ENCODE results near the gene NECTIN2. TPM values are rescaled to one million over a fixed set of nuclear protein-coding genes. Genes with fewer than 3 reads are reported as not detected.
"Not testable (repeated sequence)": the region's sequence is repeated elsewhere in the genome, so short reads cannot be mapped to it uniquely, and the experiment has no call there.

NECTIN2 gene
- total RNA-seq, 1 donor from 2014 or later: 0.27 TPM

- Mint-ChIP-seq H3K4me1 (ENCODE audit: low read depth) (no peaks in the 10 kb centered on the region), H3K4me3 (ENCODE audit: low read depth) (no peak overlapping the region), H3K36me3 (ENCODE audit: low read depth) (no peaks in the 10 kb centered on the region), H3K9me3 (no peaks in the 10 kb centered on the region), H3K27me3 (ENCODE audit: low read depth) (no peaks in the 10 kb centered on the region), H3K27ac (no peak overlapping the region)
- no peak for DNase-seq (ENCODE audit: low spot score)
- intact Hi-C loops (cut with micrococcal nuclease): no loop called here
These were observed 23.9 kb upstream of the NECTIN2 start for GRCh38 chr19:44822177-44822576.

GRCh38 chr19:44822670-44823372 lies 23.3 kb upstream of the NECTIN2 start:
- Mint-ChIP-seq H3K27me3 (ENCODE audit: low read depth) (no peaks in the 10 kb centered on the region), H3K27ac (no peak overlapping the region), H3K4me1 (ENCODE audit: low read depth) (no peaks in the 10 kb centered on the region)

GRCh38 chr19:44823373-44823698 lies 22.8 kb upstream of the NECTIN2 start:
- no peak for DNase-seq (ENCODE audit: low spot score)
- Mint-ChIP-seq H3K9me3 (no peaks in the 10 kb centered on the region), H3K4me1 (ENCODE audit: low read depth) (no peaks in the 10 kb centered on the region), H3K27me3 (ENCODE audit: low read depth) (no peaks in the 10 kb centered on the region), H3K36me3 (ENCODE audit: low read depth) (no peaks in the 10 kb centered on the region), H3K27ac (no peak overlapping the region), H3K4me3 (ENCODE audit: low read depth) (no peak overlapping the region)
- intact Hi-C loops (cut with micrococcal nuclease): no loop called here

More at GRCh38 chr19:44822670-44823372, 23.3 kb upstream of the NECTIN2 start:
- intact Hi-C loops (cut with micrococcal nuclease): no loop called here
- DNase-seq (ENCODE audit: low spot score): no peak
- Mint-ChIP-seq H3K36me3 (ENCODE audit: low read depth) (no peaks in the 10 kb centered on the region), H3K4me3 (ENCODE audit: low read depth) (no peak overlapping the region), H3K9me3 (no peaks in the 10 kb centered on the region)

GRCh38 chr19:44824761-44825160 lies 21.3 kb upstream of the NECTIN2 start:
- Mint-ChIP-seq H3K27me3 (ENCODE audit: low read depth) (no peaks in the 10 kb centered on the region), H3K36me3 (ENCODE audit: low read depth) (no peaks in the 10 kb centered on the region), H3K27ac (no peak overlapping the region), H3K4me3 (ENCODE audit: low read depth) (no peak overlapping the region), H3K9me3 (no peaks in the 10 kb centered on the region), H3K4me1 (ENCODE audit: low read depth) (no peaks in the 10 kb centered on the region)
- no peak for DNase-seq (ENCODE audit: low spot score)
- intact Hi-C loops (cut with micrococcal nuclease): no loop called here

GRCh38 chr19:44832875-44833274 lies 13.2 kb upstream of the NECTIN2 start:
- H3K9me3 Mint-ChIP-seq; H3K27ac Mint-ChIP-seq; H3K4me1 Mint-ChIP-seq (ENCODE audit: low read depth); H3K4me3 Mint-ChIP-seq (ENCODE audit: low read depth); H3K36me3 Mint-ChIP-seq (ENCODE audit: low read depth); intact Hi-C loops (cut with micrococcal nuclease); H3K27me3 Mint-ChIP-seq (ENCODE audit: low read depth); DNase-seq (ENCODE audit: low spot score): not testable (repeated sequence)

GRCh38 chr19:44834399-44834798 lies 11.7 kb upstream of the NECTIN2 start:
- H3K4me3 Mint-ChIP-seq (ENCODE audit: low read depth); H3K9me3 Mint-ChIP-seq; H3K36me3 Mint-ChIP-seq (ENCODE audit: low read depth); DNase-seq (ENCODE audit: low spot score); H3K4me1 Mint-ChIP-seq (ENCODE audit: low read depth); H3K27me3 Mint-ChIP-seq (ENCODE audit: low read depth); intact Hi-C loops (cut with micrococcal nuclease); H3K27ac Mint-ChIP-seq: not testable (repeated sequence)

GRCh38 chr19:44839276-44839675 lies 6.8 kb upstream of the NECTIN2 start:
- H3K36me3 Mint-ChIP-seq (ENCODE audit: low read depth): no peaks in the 10 kb centered on the region
- H3K4me1 Mint-ChIP-seq (ENCODE audit: low read depth): no peaks in the 10 kb centered on the region
- no peak for DNase-seq (ENCODE audit: low spot score)
- H3K4me3 Mint-ChIP-seq (ENCODE audit: low read depth): no peak overlapping the region
- H3K27ac Mint-ChIP-seq: no peak overlapping the region
- no peaks in the 10 kb centered on the region for H3K9me3 Mint-ChIP-seq
- intact Hi-C loops (cut with micrococcal nuclease): no loop called here
- no peaks in the 10 kb centered on the region for H3K27me3 Mint-ChIP-seq (ENCODE audit: low read depth)

GRCh38 chr19:44840811-44841210 lies 5.3 kb upstream of the NECTIN2 start:
- intact Hi-C loops (cut with micrococcal nuclease): loop anchor here (10.0 kb wide), 1 partner anchor 146 kb away; the partner anchor contains the start of gene CEACAM16
- Mint-ChIP-seq H3K9me3 (no peaks in the 10 kb centered on the region), H3K27me3 (ENCODE audit: low read depth) (peaks cover 3% of the 10 kb centered on the region), H3K27ac (no peak overlapping the region), H3K4me1 (ENCODE audit: low read depth) (peaks cover 8% of the 10 kb centered on the region), H3K4me3 (ENCODE audit: low read depth) (no peak overlapping the region), H3K36me3 (ENCODE audit: low read depth) (no peaks in the 10 kb centered on the region)
- DNase-seq (ENCODE audit: low spot score): no peak

GRCh38 chr19:44841231-44841630 lies 4.9 kb upstream of the NECTIN2 start:
- Mint-ChIP-seq H3K36me3 (ENCODE audit: low read depth) (no peaks in the 10 kb centered on the region), H3K9me3 (no peaks in the 10 kb centered on the region), H3K4me1 (ENCODE audit: low read depth) (peaks cover 8% of the 10 kb centered on the region), H3K27me3 (ENCODE audit: low read depth) (peaks cover 5% of the 10 kb centered on the region), H3K4me3 (ENCODE audit: low read depth) (no peak overlapping the region), H3K27ac (no peak overlapping the region)
- DNase-seq (ENCODE audit: low spot score): no peak
- intact Hi-C loops (cut with micrococcal nuclease): loop anchor here (10.0 kb wide), 1 partner anchor 146 kb away; the partner anchor contains the start of gene CEACAM16

GRCh38 chr19:44845286-44845611 lies 848 bp upstream of the NECTIN2 start:
- DNase-seq (ENCODE audit: low spot score): no peak
- Mint-ChIP-seq H3K27ac (peak overlapping the region; percentile 64), H3K9me3 (no peaks in the 10 kb centered on the region), H3K36me3 (ENCODE audit: low read depth) (no peaks in the 10 kb centered on the region), H3K4me1 (ENCODE audit: low read depth) (peaks cover 15% of the 10 kb centered on the region), H3K27me3 (ENCODE audit: low read depth) (peaks cover 32% of the 10 kb centered on the region), H3K4me3 (ENCODE audit: low read depth) (peak overlapping the region; percentile 81)
- intact Hi-C loops (cut with micrococcal nuclease): loop anchor here (1.0 to 10.0 kb wide), 4 partner anchors 45 to 150 kb away; partner anchors contain the start of gene CEACAM16

GRCh38 chr19:44846455-44847143 lies 502 bp downstream of the NECTIN2 start:
- no peaks in the 10 kb centered on the region for H3K36me3 Mint-ChIP-seq (ENCODE audit: low read depth)
- H3K9me3 Mint-ChIP-seq: no peaks in the 10 kb centered on the region
- DNase-seq (ENCODE audit: low spot score): no peak
- H3K27ac Mint-ChIP-seq: no peak overlapping the region
- peaks cover 33% of the 10 kb centered on the region for H3K27me3 Mint-ChIP-seq (ENCODE audit: low read depth)
- intact Hi-C loops (cut with micrococcal nuclease): loop anchor here (2.0 to 10.0 kb wide), 2 partner anchors 44 to 152 kb away; partner anchors contain the start of genes CEACAM16 and TOMM40
- peak overlapping the region; percentile 81 for H3K4me3 Mint-ChIP-seq (ENCODE audit: low read depth)
- peaks cover 15% of the 10 kb centered on the region for H3K4me1 Mint-ChIP-seq (ENCODE audit: low read depth)

- Mint-ChIP-seq H3K4me3 (ENCODE audit: low read depth) (peak overlapping the region; percentile 59), H3K36me3 (ENCODE audit: low read depth) (no peaks in the 10 kb centered on the region), H3K27ac (no peak overlapping the region), H3K9me3 (no peaks in the 10 kb centered on the region), H3K27me3 (ENCODE audit: low read depth) (peaks cover 33% of the 10 kb centered on the region), H3K4me1 (ENCODE audit: low read depth) (peaks cover 15% of the 10 kb centered on the region)
- no peak for DNase-seq (ENCODE audit: low spot score)
- intact Hi-C loops (cut with micrococcal nuclease): loop anchor here (2.0 to 10.0 kb wide), 2 partner anchors 43 to 153 kb away; partner anchors contain the start of genes CEACAM16 and TOMM40
These were observed 1.3 kb downstream of the NECTIN2 start for GRCh38 chr19:44847144-44848035.
